Astrocyte (in vitro differentiated cells and primary cell): ENCODE results near the gene BMPR1A.

Experiments used
- CTCF ChIP-seq: IDR thresholded peaks from 2 replicates; pipeline ENCODE4 v1.5.1; 2011; ENCODE audit warnings: low read depth, mild to moderate bottlenecking, inconsistent platforms, low read length, moderate library complexity; ENCODE audit not compliant: insufficient read depth
- EZH2 ChIP-seq: IDR thresholded peaks from 2 replicates; pipeline ENCODE4 v1.6.1; 2012; ENCODE audit warnings: mild to moderate bottlenecking, low read length, inconsistent platforms; ENCODE audit not compliant: insufficient read depth

GRCh38 chr10:86964061-86964846, 207.8 kb downstream of the BMPR1A start:
- no peak for TF ChIP-seq CTCF
- no peak for TF ChIP-seq EZH2
